Adrenal gland (tissue), 5 donors: Measurements from ENCODE around the gene ADD1.

Experiments used
- POLR2A ChIP-seq, 2 donors: fragments of 450-650 bp; IDR thresholded peaks; one replicate each; pipeline ENCODE4 v1.6.1; 2017; ENCODE audit warnings: antibody characterized with exemption in 2 of 2, mild to moderate bottlenecking in 2 of 2, moderate library complexity in 1 of 2
- TF ChIP-seq, protein P1 (sequence below), 6 experiments: fragments of 450-650 bp in 4 of 6; fragments of 200-600 bp in 2 of 6; sonication (generic) in 1 of 6; IDR thresholded peaks; 1 replicate in 5 of 6; 2 replicates in 1 of 6; pipeline versions ENCODE4 v1.5.1 to v1.8.0; 2016 to 2021; ENCODE audit warnings: antibody characterized with exemption in 6 of 6, mild to moderate bottlenecking in 2 of 6, moderate library complexity in 1 of 6
- donor health status: DM: no; HTN: no; CAD: no.

DNA sequence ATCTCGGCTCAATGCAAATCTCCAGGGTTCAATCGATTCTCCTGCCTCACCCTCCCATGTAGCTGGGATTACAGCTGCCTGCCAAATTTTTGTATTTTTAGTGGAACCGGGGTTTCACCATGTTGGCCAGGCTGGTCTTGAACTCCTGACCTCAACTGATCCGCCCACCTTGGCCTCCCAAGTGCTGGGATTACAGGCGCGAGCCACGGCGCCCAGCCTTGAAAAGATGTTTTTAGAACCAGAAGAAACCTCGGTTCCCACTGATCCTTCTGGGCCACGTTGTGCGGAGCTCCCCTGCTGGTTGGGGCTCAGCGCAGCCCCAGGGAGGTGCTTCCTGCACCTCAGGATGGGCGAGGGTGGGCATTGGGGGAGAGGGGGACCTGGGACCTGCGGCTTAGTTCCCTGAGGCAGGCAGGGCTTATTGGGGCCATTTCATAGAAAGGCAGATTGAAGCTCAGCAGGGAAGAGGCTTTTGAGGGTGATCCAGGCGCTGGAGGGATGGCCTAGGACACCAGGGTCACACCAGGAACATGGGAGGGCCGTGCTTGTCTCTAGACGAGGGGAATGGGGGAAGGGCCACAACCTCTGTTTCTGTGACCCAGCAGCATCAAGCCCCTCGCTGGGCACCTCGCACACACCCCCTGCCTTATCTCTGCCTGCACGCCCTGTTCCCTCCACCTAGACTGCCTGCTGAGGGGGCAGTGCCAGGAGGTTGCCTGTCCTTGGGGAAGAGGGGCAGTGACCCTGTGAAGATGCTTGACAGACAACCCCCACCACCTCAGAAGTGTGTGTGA, 6.3 kb upstream of the ADD1 start:
- TF ChIP-seq POLR2A (IDR thresholded peaks at IDR 0.05), result no peak
- TF ChIP-seq, protein P1, sequence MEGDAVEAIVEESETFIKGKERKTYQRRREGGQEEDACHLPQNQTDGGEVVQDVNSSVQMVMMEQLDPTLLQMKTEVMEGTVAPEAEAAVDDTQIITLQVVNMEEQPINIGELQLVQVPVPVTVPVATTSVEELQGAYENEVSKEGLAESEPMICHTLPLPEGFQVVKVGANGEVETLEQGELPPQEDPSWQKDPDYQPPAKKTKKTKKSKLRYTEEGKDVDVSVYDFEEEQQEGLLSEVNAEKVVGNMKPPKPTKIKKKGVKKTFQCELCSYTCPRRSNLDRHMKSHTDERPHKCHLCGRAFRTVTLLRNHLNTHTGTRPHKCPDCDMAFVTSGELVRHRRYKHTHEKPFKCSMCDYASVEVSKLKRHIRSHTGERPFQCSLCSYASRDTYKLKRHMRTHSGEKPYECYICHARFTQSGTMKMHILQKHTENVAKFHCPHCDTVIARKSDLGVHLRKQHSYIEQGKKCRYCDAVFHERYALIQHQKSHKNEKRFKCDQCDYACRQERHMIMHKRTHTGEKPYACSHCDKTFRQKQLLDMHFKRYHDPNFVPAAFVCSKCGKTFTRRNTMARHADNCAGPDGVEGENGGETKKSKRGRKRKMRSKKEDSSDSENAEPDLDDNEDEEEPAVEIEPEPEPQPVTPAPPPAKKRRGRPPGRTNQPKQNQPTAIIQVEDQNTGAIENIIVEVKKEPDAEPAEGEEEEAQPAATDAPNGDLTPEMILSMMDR (IDR thresholded peaks at IDR 0.05), result peak in 1 of 6 experiments; percentile 8
